ENCODE data around the gene RNF169.

Gene RNF169

GRCh38 chr11:74748211-74749126 is at the start of gene RNF169:
Gene RNF169 (plus strand): TSS chr11:74748849. CDS start chr11:74748881, 32 bp downstream.
- in situ Hi-C loops (cut with MboI; ENCODE audit: low sequenced_read_pairs) = no loop called here

GRCh38 chr11:74699615-74700396 is 48.8 kb upstream of the RNF169 start:
- in situ Hi-C loops (cut with MboI; ENCODE audit: low sequenced_read_pairs) = no loop called here

- in situ Hi-C loops (cut with MboI; ENCODE audit: low sequenced_read_pairs) = no loop called here
Observed at GRCh38 chr11:74701351-74701750, 47.3 kb upstream of the RNF169 start.

GRCh38 chr11:74702383-74703007 is 46.2 kb upstream of the RNF169 start:
- in situ Hi-C loops (cut with MboI; ENCODE audit: low sequenced_read_pairs) = no loop called here

- in situ Hi-C loops (cut with MboI; ENCODE audit: low sequenced_read_pairs) = no loop called here
Observed at GRCh38 chr11:74703211-74703610, 45.4 kb upstream of the RNF169 start.

- in situ Hi-C loops (cut with MboI; ENCODE audit: low sequenced_read_pairs) = no loop called here
Observed at GRCh38 chr11:74707182-74707581, 41.5 kb upstream of the RNF169 start.

GRCh38 chr11:74707602-74708510 is 40.8 kb upstream of the RNF169 start:
- in situ Hi-C loops (cut with MboI; ENCODE audit: low sequenced_read_pairs) = no loop called here

- in situ Hi-C loops (cut with MboI; ENCODE audit: low sequenced_read_pairs) = no loop called here
Observed at GRCh38 chr11:74709175-74709574, 39.5 kb upstream of the RNF169 start.

- in situ Hi-C loops (cut with MboI; ENCODE audit: low sequenced_read_pairs) = no loop called here
Observed at GRCh38 chr11:74710281-74710938, 38.2 kb upstream of the RNF169 start.

GRCh38 chr11:74713686-74714085 is 35.0 kb upstream of the RNF169 start:
- in situ Hi-C loops (cut with MboI; ENCODE audit: low sequenced_read_pairs) = no loop called here

GRCh38 chr11:74714904-74715303 is 33.7 kb upstream of the RNF169 start:
- in situ Hi-C loops (cut with MboI; ENCODE audit: low sequenced_read_pairs) = no loop called here

GRCh38 chr11:74717221-74717969 is 31.3 kb upstream of the RNF169 start:
- in situ Hi-C loops (cut with MboI; ENCODE audit: low sequenced_read_pairs) = no loop called here

GRCh38 chr11:74719011-74719410 is 29.6 kb upstream of the RNF169 start:
- in situ Hi-C loops (cut with MboI; ENCODE audit: low sequenced_read_pairs) = no loop called here

GRCh38 chr11:74720596-74721478 is 27.8 kb upstream of the RNF169 start:
- in situ Hi-C loops (cut with MboI; ENCODE audit: low sequenced_read_pairs) = no loop called here

GRCh38 chr11:74721479-74721835 is 27.2 kb upstream of the RNF169 start:
- in situ Hi-C loops (cut with MboI; ENCODE audit: low sequenced_read_pairs) = no loop called here

- in situ Hi-C loops (cut with MboI; ENCODE audit: low sequenced_read_pairs) = no loop called here
Observed at GRCh38 chr11:74723511-74723910, 25.1 kb upstream of the RNF169 start.

GRCh38 chr11:74725701-74726100 is 22.9 kb upstream of the RNF169 start:
- in situ Hi-C loops (cut with MboI; ENCODE audit: low sequenced_read_pairs) = no loop called here

GRCh38 chr11:74726547-74727182 is 22.0 kb upstream of the RNF169 start:
- in situ Hi-C loops (cut with MboI; ENCODE audit: low sequenced_read_pairs) = no loop called here
